HepG2 (cell line): ENCODE data around the gene LRRC34.

Source experiments
- MAZ ChIP-seq, 2 experiments: sonication (generic) in 1 of 2; formaldehyde crosslinking in 1 of 2; IDR thresholded peaks; 2 replicates each; pipeline versions ENCODE4 v1.5.0 to v1.6.1; 2012 to 2020; ENCODE audit warnings: low read depth in 2 of 2, mild to moderate bottlenecking in 2 of 2, borderline replicate concordance in 1 of 2, improper control_type of control experiment in 1 of 2, low read length in 1 of 2, missing genetic modification reagents in 1 of 2, moderate library complexity in 1 of 2
- NFRKB ChIP-seq: fragments of 450-650 bp; IDR thresholded peaks from 2 replicates; pipeline ENCODE4 v1.6.1; 2017
- POLR2A ChIP-seq, 2 experiments: IDR thresholded peaks; 2 replicates each; pipeline ENCODE4 v1.6.1; 2011; ENCODE audit warnings: low read depth in 2 of 2, low read length in 2 of 2, mild to moderate bottlenecking in 1 of 2, moderate library complexity in 1 of 2; ENCODE audit not compliant: insufficient read depth in 1 of 2
- POLR2AphosphoS5 ChIP-seq: IDR thresholded peaks from 2 replicates; pipeline ENCODE4 v1.6.1; 2012; ENCODE audit warnings: low read depth, low read length
- STAT5B ChIP-seq: sonication (generic); formaldehyde crosslinking; IDR thresholded peaks from 2 replicates; pipeline ENCODE4 v1.4.0; 2020; ENCODE audit warnings: missing genetic modification reagents
- ZNF124 ChIP-seq: sonication (generic); formaldehyde crosslinking; IDR thresholded peaks from 2 replicates; pipeline ENCODE4 v1.4.0; 2020; ENCODE audit warnings: missing genetic modification reagents
- ZNF18 ChIP-seq: sonication (generic); formaldehyde crosslinking; IDR thresholded peaks from 2 replicates; pipeline ENCODE4 v1.8.0; 2022; ENCODE audit warnings: mild to moderate bottlenecking, missing genetic modification reagents; ENCODE audit not compliant: insufficient replicate concordance
- TF ChIP-seq, protein P1 (sequence below): sonication (generic); formaldehyde crosslinking; IDR thresholded peaks from 2 replicates; pipeline ENCODE4 v1.5.0; 2020; ENCODE audit warnings: mild to moderate bottlenecking, missing genetic modification reagents, moderate library complexity
- TF ChIP-seq, protein P2 (sequence below): sonication (generic); formaldehyde crosslinking; IDR thresholded peaks from 2 replicates; pipeline ENCODE4 v1.8.1; 2023; ENCODE audit warnings: missing genetic modification reagents, inconsistent platforms, borderline replicate concordance

DNA sequence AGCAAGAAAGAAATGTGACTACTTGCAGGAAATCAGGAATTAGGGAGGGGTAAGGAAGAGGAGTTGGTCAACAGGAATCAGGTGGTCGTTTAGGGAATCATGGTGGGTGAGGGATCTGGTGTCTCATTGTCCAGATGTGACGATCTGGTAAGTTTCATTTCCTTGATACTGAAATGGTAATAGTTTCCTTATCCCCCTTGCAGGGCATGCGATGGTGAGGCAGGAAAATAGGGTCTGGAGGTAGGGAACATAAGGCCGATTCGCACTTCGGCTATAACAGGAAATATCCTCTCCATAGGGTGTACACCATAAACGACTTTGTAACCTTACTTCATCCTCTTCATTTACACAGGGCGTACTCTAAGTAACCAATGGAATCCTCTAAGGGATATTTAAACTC, 574 bp upstream of the LRRC34 start:
- TF ChIP-seq ZNF124 (CRISPR knock-in tag), result no peak
- TF ChIP-seq, protein P1, sequence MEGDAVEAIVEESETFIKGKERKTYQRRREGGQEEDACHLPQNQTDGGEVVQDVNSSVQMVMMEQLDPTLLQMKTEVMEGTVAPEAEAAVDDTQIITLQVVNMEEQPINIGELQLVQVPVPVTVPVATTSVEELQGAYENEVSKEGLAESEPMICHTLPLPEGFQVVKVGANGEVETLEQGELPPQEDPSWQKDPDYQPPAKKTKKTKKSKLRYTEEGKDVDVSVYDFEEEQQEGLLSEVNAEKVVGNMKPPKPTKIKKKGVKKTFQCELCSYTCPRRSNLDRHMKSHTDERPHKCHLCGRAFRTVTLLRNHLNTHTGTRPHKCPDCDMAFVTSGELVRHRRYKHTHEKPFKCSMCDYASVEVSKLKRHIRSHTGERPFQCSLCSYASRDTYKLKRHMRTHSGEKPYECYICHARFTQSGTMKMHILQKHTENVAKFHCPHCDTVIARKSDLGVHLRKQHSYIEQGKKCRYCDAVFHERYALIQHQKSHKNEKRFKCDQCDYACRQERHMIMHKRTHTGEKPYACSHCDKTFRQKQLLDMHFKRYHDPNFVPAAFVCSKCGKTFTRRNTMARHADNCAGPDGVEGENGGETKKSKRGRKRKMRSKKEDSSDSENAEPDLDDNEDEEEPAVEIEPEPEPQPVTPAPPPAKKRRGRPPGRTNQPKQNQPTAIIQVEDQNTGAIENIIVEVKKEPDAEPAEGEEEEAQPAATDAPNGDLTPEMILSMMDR (CRISPR knock-in tag), result no peak
- TF ChIP-seq NFRKB, result no peak
- no peak for TF ChIP-seq POLR2A (IDR thresholded peaks at IDR 0.05; ENCODE audit: insufficient read depth in 1 of 2, low read depth in 2 of 2, low read length in 2 of 2)
- no peak for TF ChIP-seq POLR2AphosphoS5
- no peak for TF ChIP-seq ZNF18 (CRISPR knock-in tag)
- TF ChIP-seq MAZ (IDR thresholded peaks at IDR 0.05; ENCODE audit: borderline replicate concordance, low read depth, low read length), result no peak
- TF ChIP-seq MAZ (CRISPR knock-in tag; IDR thresholded peaks at IDR 0.05; ENCODE audit: low read depth), result no peak
- TF ChIP-seq, protein P2, sequence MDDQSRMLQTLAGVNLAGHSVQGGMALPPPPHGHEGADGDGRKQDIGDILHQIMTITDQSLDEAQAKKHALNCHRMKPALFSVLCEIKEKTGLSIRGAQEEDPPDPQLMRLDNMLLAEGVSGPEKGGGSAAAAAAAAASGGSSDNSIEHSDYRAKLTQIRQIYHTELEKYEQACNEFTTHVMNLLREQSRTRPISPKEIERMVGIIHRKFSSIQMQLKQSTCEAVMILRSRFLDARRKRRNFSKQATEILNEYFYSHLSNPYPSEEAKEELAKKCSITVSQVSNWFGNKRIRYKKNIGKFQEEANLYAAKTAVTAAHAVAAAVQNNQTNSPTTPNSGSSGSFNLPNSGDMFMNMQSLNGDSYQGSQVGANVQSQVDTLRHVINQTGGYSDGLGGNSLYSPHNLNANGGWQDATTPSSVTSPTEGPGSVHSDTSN (CRISPR knock-in tag), result no peak
- no peak for TF ChIP-seq STAT5B
